Smooth muscle cell (in vitro differentiated cells): ENCODE data around the gene NOTUM. TPM values are rescaled to one million over a fixed set of nuclear protein-coding genes. Genes with fewer than 3 reads are reported as not detected.
A peak's percentile ranks its signal among the peaks of the same experiment; 100 is the strongest.

ENCODE experiments used
- DNase-seq: peaks from one replicate; lab custom pipeline; 2025; ENCODE audit not compliant: unreplicated experiment; lab: John Stamatoyannopoulos, UW
- H2AFZ ChIP-seq: fragments of 200-600 bp; sonication (generic); 2 replicates; pipeline ENCODE4 v1.6.0; 2016; ENCODE audit warnings: antibody characterized with exemption, low read depth, mild to moderate bottlenecking
- H3F3A ChIP-seq: fragments of 200-600 bp; sonication (generic); 2 replicates; pipeline ENCODE4 v1.6.0; 2017; ENCODE audit warnings: antibody characterized with exemption, low read depth
- H3K27ac ChIP-seq: fragments of 200-600 bp; sonication (generic); 2 replicates; pipeline ENCODE4 v1.5.1; 2016; ENCODE audit warnings: low read depth, mild to moderate bottlenecking
- H3K27me3 ChIP-seq: fragments of 200-600 bp; sonication (generic); 2 replicates; pipeline ENCODE4 v1.6.1; 2016; ENCODE audit warnings: low read depth, mild to moderate bottlenecking
- H3K36me3 ChIP-seq: fragments of 200-600 bp; sonication (generic); 2 replicates; pipeline ENCODE4 v1.5.1; 2016; ENCODE audit warnings: low read depth
- H3K4me1 ChIP-seq: fragments of 200-600 bp; sonication (generic); 2 replicates; pipeline ENCODE4 v1.5.1; 2016; ENCODE audit warnings: low read depth
- H3K4me2 ChIP-seq: fragments of 200-600 bp; sonication (generic); 2 replicates; pipeline ENCODE4 v1.6.0; 2016; ENCODE audit warnings: mild to moderate bottlenecking
- H3K4me3 ChIP-seq: fragments of 200-600 bp; sonication (generic); 2 replicates; pipeline ENCODE4 v1.5.1; 2016; ENCODE audit warnings: mild to moderate bottlenecking
- H3K79me2 ChIP-seq: fragments of 200-600 bp; sonication (generic); 2 replicates; pipeline ENCODE4 v1.6.0; 2016; ENCODE audit warnings: low read depth, mild to moderate bottlenecking
- H3K9ac ChIP-seq: fragments of 200-600 bp; sonication (generic); 2 replicates; pipeline ENCODE4 v1.6.0; 2016; ENCODE audit warnings: low read depth
- H3K9me3 ChIP-seq: fragments of 200-600 bp; sonication (generic); replicated peaks from 2 replicates; pipeline ENCODE4 v1.5.1; 2016; ENCODE audit warnings: low read depth
- H4K20me1 ChIP-seq: fragments of 200-600 bp; sonication (generic); 2 replicates; pipeline ENCODE4 v1.6.0; 2016; ENCODE audit warnings: low read depth
- WGBS: methylation state at CpG from one replicate; pipeline ENCODE4 v1.1.7; 2016; ENCODE audit warnings: low lambda C conversion rate; 5-methylcytosine and 5-hydroxymethylcytosine counted together
- polyA plus RNA-seq: library from polyadenylated mRNA; unstranded; fragments of >200 nt; fragmentation: Nextera tagmentation; extraction: Ambion mirVana; gene quantifications from 2 replicates; pipeline ENCODE4 v1.2.1, GENCODE V29; 2016
- total RNA-seq: library from RNA; depleted of rRNA; stranded (reverse); fragments of >200 nt; gene quantifications from 2 replicates; pipeline ENCODE4 v1.2.3, GENCODE V29; 2014
- TF ChIP-seq, protein P1 (sequence below): fragments of 200-600 bp; sonication (generic); IDR thresholded peaks from 2 replicates; pipeline ENCODE4 v1.5.1; 2017; ENCODE audit warnings: borderline replicate concordance, mild to moderate bottlenecking, antibody characterized with exemption; ENCODE audit not compliant: insufficient read depth, poor library complexity, severe bottlenecking

Gene NOTUM
- total and polyA plus RNA-seq, 2 experiments from 2014 or later, result 0.90 to 2.9 TPM

DNA sequence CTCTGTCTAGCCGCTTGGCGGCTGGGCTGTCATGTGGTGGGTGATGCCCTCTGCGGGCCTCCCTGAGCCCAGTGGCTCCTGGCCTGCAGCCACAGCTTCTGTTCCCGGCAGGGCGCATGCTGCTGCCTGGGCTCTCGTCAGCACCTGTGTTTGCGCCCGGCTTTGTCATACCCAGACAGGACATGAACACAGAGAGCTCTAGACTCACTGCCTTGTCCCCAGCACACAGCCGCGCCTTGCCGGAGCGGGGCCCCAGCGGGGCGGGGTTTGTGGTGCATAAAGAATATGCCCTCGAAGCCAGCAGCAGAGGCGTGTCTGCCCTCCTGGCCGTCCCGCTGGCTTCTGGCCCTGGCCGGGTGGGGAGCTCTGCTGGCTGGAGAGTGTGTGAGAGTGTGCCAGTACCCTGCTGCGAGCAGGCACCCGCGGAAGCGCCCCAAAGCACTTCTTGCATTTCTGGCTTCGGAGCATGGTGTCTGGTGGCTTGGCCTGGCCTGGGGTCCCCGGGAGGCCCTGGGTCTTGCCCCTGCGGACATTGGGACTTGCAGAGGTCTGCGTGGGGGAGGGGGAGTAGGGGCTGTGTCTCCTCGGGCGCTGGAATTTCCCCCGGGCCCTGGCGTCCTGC, 30.8 kb upstream of the NOTUM start:
- Histone ChIP-seq H3K79me2 (peaks cover 9% of the 10 kb centered on the region), H3F3A (no peaks in the 10 kb centered on the region), H3K9me3 (no peaks in the 10 kb centered on the region), H4K20me1 (peaks cover 21% of the 10 kb centered on the region), H2AFZ (no peak overlapping the region), H3K4me1 (peaks cover 25% of the 10 kb centered on the region), H3K27ac (peak overlapping the region; percentile 50), H3K9ac (no peak overlapping the region), H3K36me3 (no peaks in the 10 kb centered on the region), H3K4me3 (peak overlapping the region; percentile 9), H3K4me2 (peak overlapping the region; percentile 81), H3K27me3 (no peaks in the 10 kb centered on the region)
- DNase-seq, result peak; percentile 38
- TF ChIP-seq, protein P1, sequence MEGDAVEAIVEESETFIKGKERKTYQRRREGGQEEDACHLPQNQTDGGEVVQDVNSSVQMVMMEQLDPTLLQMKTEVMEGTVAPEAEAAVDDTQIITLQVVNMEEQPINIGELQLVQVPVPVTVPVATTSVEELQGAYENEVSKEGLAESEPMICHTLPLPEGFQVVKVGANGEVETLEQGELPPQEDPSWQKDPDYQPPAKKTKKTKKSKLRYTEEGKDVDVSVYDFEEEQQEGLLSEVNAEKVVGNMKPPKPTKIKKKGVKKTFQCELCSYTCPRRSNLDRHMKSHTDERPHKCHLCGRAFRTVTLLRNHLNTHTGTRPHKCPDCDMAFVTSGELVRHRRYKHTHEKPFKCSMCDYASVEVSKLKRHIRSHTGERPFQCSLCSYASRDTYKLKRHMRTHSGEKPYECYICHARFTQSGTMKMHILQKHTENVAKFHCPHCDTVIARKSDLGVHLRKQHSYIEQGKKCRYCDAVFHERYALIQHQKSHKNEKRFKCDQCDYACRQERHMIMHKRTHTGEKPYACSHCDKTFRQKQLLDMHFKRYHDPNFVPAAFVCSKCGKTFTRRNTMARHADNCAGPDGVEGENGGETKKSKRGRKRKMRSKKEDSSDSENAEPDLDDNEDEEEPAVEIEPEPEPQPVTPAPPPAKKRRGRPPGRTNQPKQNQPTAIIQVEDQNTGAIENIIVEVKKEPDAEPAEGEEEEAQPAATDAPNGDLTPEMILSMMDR, result no peak
- 23% methylated on average over 31 of the region's 31 CpGs for WGBS

DNA sequence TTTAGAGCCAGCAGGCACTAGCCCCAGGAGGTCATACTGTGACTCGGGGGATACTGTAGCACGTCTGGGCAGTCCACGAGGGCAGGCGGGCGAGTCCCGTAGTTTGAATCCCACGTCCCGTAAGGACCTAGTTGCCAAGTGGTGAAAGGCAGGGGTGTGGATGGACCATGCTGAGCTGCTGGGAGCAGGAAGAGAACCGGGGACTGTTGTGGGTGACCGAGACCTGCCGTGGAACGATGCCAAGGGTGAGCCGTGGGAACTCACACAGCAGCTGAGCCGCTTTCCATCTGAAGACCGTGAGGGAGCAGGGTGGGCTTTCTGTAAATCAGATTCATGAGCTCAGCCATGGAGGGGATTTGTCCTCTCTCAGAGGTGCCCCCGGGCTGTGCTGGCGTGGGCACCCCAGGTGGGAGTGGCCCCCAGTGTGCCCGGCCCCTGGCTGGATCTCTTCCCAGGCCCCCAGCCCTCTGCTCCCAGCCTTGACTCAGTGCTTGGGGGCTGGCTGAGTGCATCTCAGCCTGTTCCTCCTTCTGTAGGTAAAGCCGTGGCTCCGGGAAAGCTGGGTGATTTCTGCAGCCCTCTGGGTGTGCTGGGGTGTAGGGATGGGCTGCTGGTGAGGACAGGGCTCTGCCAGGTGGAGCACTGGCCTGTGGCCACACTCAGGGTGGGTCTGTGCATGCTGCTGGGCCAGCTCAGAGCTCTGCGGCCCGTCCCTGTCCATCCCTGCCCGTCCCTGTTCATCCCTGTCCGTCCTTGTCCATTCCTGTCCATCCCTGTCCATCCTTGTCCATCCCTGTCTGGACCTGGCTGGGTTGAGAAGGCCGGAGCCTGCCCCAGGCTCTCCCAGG, 30.1 kb upstream of the NOTUM start:
- TF ChIP-seq, protein P1, result no peak
- H3F3A ChIP-seq, result no peaks in the 10 kb centered on the region
- no peaks in the 10 kb centered on the region for H3K9me3 ChIP-seq
- no peak overlapping the region for H3K9ac ChIP-seq
- H3K4me1 ChIP-seq, result peaks cover 25% of the 10 kb centered on the region
- H3K4me3 ChIP-seq, result no peak overlapping the region
- peak overlapping the region; percentile 50 for H3K27ac ChIP-seq
- peaks cover 9% of the 10 kb centered on the region for H3K79me2 ChIP-seq
- H2AFZ ChIP-seq, result no peak overlapping the region
- DNase-seq, result no peak
- 87% methylated on average over 25 of the region's 25 CpGs for WGBS
- H3K36me3 ChIP-seq, result no peaks in the 10 kb centered on the region
- peaks cover 21% of the 10 kb centered on the region for H4K20me1 ChIP-seq
- H3K4me2 ChIP-seq, result peak overlapping the region; percentile 81
- H3K27me3 ChIP-seq, result no peaks in the 10 kb centered on the region

DNA sequence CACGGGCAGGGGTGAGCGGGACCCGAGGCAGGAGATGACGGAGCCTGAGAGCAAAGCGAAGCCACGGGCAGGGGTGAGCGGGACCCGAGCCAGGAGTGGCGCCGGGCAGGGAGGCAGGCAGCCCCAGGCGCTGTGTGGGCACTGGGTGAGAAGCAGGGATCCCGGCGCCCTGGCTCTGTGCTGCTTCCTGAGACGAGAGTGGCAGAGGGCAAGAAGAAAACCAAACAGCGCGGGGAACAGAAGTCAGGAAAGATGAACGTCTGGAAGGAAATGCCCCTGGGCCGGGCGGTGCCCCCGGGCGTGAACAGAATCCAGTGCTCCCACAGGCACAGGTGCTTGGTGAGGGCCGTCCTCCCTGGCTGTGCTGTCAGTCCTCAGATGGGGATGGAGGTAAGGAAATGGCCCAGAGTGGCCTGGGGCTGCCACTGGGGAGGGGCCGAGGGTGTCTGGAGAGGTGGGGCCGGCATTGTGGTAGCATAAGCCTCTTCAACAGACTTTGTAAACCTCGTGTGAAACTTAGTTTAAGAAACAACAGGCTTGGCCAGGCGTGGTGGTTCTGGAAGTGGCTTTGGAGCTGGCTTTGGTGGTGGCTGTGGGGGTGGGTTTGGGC, 26.3 kb upstream of the NOTUM start:
- H3K79me2 ChIP-seq, result peaks cover 3% of the 10 kb centered on the region

More for the DNA sequence above, 26.3 kb upstream of the NOTUM start:
- TF ChIP-seq, protein P1, result no peak
- Histone ChIP-seq H3K27ac (no peak overlapping the region), H3K36me3 (no peaks in the 10 kb centered on the region), H3F3A (no peaks in the 10 kb centered on the region), H3K4me1 (peaks cover 9% of the 10 kb centered on the region), H2AFZ (no peak overlapping the region), H3K9me3 (no peaks in the 10 kb centered on the region), H3K4me3 (no peak overlapping the region), H3K4me2 (no peak overlapping the region), H3K27me3 (no peaks in the 10 kb centered on the region), H3K9ac (no peak overlapping the region), H4K20me1 (peaks cover 20% of the 10 kb centered on the region)
- WGBS, result 94% methylated on average over 26 of the region's 26 CpGs
- no peak for DNase-seq
